ENCODE measurements around the gene IER3.

IER3 gene

DNA sequence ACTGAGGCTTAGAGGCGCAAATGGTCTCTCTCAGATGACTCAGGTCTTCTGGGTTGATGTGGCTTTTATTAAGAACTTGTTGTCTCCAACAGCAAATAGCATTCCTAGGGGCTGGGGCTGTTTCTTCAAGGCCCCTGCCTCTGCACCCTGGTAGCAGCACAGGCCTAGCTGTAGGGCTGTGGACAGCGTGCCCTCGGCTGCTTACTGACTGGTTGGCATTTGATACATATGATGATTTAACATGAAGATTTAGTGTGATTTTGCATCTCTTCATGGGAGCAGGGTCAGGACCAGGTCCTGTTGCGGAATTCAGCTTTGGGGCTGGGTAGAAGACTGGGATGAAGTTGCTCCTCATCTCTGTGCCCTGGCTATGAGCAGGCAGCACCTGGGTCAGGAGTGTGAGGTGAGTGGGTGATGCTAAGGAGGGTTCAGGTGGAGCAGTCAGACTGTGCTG lies 24.3 kb upstream of the IER3 start:
- TF ChIP-seq, protein P1, sequence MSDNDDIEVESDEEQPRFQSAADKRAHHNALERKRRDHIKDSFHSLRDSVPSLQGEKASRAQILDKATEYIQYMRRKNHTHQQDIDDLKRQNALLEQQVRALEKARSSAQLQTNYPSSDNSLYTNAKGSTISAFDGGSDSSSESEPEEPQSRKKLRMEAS (IDR thresholded peaks at IDR 0.05) = no peak
- no peak for TF ChIP-seq TCF12 (IDR thresholded peaks at IDR 0.05; ENCODE audit: low read depth)
- TF ChIP-seq ZBTB7A (IDR thresholded peaks at IDR 0.05; ENCODE audit: low read depth) = no peak

DNA sequence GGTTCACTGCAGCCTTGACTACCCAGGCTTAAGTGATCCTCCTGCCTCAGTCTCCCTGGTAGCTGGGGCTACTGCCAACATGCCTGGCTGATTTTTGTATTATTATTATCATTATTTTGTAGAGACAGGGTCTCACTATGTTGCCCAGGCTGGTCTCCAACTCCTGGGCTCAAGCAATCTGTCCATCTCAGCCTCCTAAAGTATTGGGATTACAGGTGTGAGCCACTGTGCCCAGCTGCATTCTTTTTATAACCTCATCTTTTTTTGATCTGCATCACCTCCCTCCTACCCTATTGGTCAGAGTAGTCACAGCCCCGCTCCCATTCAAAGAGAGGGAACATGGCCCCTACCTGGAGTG lies 23.6 kb upstream of the IER3 start:
- TF ChIP-seq TEAD4 (IDR thresholded peaks at IDR 0.05) (no peak), CREB1 (IDR thresholded peaks at IDR 0.05; ENCODE audit: low read depth) (no peak), TAF1 (IDR thresholded peaks at IDR 0.05; ENCODE audit: low read depth) (no peak), EP300 (IDR thresholded peaks at IDR 0.05; ENCODE audit: borderline replicate concordance) (no peak), YY1 (IDR thresholded peaks at IDR 0.05; ENCODE audit: low read depth) (no peak), ZBTB7A (IDR thresholded peaks at IDR 0.05; ENCODE audit: low read depth) (no peak), RAD21 (IDR thresholded peaks at IDR 0.05; ENCODE audit: low read depth) (no peak), EGR1 (IDR thresholded peaks at IDR 0.05) (no peak)
- TF ChIP-seq, protein P1 (IDR thresholded peaks at IDR 0.05) = no peak

DNA sequence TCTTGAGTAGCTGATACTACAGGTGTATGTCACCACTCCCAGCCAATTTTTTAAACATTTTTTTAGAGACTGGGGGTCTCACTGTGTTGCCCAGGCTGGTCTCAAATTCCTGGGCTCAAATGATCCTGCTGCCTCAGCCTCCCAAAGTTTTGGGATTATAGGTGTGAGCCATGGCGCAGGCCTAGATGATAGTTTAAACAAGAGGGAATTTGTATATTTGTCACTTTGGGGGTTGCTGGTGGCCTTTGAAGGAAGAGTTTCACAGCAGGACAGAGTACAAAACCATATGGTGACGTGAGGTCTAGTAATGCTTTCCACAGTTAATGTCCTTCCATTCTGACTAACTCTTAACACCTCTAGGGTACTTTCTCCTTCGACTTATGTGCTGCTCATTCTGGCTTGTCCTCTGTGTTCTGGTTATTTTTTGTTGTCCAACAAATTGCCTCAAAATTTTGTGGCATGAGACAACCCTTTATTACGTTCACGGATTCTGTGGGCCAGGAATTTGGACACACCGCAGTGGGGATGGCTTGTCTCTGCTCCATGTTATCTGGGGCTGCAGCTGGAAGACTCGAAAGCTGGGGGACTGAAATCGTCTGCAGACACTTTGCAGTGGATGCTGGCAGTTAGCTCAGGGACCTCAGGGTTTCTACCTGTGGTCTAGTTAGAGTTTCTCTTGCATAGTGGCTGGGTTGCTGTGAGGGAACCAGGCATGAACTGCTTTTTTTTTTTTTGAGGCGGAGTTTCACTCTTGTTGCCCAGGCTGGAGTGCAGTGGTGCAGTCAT lies 23.0 kb upstream of the IER3 start:
- TF ChIP-seq, protein P2, sequence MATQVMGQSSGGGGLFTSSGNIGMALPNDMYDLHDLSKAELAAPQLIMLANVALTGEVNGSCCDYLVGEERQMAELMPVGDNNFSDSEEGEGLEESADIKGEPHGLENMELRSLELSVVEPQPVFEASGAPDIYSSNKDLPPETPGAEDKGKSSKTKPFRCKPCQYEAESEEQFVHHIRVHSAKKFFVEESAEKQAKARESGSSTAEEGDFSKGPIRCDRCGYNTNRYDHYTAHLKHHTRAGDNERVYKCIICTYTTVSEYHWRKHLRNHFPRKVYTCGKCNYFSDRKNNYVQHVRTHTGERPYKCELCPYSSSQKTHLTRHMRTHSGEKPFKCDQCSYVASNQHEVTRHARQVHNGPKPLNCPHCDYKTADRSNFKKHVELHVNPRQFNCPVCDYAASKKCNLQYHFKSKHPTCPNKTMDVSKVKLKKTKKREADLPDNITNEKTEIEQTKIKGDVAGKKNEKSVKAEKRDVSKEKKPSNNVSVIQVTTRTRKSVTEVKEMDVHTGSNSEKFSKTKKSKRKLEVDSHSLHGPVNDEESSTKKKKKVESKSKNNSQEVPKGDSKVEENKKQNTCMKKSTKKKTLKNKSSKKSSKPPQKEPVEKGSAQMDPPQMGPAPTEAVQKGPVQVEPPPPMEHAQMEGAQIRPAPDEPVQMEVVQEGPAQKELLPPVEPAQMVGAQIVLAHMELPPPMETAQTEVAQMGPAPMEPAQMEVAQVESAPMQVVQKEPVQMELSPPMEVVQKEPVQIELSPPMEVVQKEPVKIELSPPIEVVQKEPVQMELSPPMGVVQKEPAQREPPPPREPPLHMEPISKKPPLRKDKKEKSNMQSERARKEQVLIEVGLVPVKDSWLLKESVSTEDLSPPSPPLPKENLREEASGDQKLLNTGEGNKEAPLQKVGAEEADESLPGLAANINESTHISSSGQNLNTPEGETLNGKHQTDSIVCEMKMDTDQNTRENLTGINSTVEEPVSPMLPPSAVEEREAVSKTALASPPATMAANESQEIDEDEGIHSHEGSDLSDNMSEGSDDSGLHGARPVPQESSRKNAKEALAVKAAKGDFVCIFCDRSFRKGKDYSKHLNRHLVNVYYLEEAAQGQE (IDR thresholded peaks at IDR 0.05; ENCODE audit: low read depth) = no peak
- TF ChIP-seq, protein P1 (IDR thresholded peaks at IDR 0.05) = no peak
- TF ChIP-seq NFIC (IDR thresholded peaks at IDR 0.05) (no peak), YY1 (IDR thresholded peaks at IDR 0.05; ENCODE audit: low read depth) (no peak), CEBPB (IDR thresholded peaks at IDR 0.05) (no peak), TEAD4 (IDR thresholded peaks at IDR 0.05) (no peak), EGR1 (IDR thresholded peaks at IDR 0.05) (no peak)

DNA sequence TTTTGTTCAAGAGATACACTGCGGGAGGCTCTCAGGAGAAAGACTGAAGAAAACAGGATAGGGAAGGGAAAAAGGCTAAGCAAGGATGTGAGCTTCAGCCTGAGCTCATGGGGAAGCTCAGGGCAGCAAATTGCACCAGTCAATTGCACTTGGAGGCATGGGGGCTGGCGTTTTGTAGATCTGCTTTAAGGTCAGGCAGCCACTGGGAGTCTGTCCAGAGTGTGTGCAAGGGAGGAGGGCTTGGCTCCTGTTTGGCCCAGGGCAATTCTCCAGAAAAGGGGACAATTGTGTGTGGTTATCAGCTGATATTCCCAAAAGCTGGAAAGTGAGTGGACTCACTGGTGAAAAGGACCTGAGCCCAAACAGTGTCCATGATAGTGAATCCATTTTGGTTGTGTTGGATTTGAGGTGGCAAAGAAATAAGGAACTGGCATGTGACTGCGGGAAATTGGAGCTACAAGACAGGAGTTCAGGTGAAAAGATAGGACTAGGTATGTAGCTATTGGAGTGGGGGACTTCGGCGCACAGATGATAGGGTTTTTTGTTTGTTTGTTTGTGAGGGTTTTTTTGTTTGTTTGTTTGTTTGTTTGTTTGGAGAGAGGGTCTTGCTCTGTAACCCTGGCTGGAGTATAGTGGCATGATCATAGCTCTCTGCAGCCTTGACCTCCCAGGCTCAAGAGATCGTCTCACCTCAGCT lies 22.3 kb upstream of the IER3 start:
- no peak for TF ChIP-seq ZBTB7A (IDR thresholded peaks at IDR 0.05; ENCODE audit: low read depth)
- TF ChIP-seq, protein P1 (IDR thresholded peaks at IDR 0.05) = no peak
- no peak for TF ChIP-seq NFIC (IDR thresholded peaks at IDR 0.05)
- TF ChIP-seq, protein P3, sequence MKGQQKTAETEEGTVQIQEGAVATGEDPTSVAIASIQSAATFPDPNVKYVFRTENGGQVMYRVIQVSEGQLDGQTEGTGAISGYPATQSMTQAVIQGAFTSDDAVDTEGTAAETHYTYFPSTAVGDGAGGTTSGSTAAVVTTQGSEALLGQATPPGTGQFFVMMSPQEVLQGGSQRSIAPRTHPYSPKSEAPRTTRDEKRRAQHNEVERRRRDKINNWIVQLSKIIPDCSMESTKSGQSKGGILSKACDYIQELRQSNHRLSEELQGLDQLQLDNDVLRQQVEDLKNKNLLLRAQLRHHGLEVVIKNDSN (IDR thresholded peaks at IDR 0.05) = no peak
- TF ChIP-seq EGR1 (IDR thresholded peaks at IDR 0.05) = no peak
- no peak for TF ChIP-seq TAF1 (IDR thresholded peaks at IDR 0.05; ENCODE audit: low read depth)
- TF ChIP-seq EP300 (IDR thresholded peaks at IDR 0.05; ENCODE audit: borderline replicate concordance) = no peak
- no peak for TF ChIP-seq CEBPB (IDR thresholded peaks at IDR 0.05)
- TF ChIP-seq RAD21 (IDR thresholded peaks at IDR 0.05; ENCODE audit: low read depth) = no peak
- TF ChIP-seq TCF12 (IDR thresholded peaks at IDR 0.05; ENCODE audit: low read depth) = no peak
- TF ChIP-seq TEAD4 (IDR thresholded peaks at IDR 0.05) = no peak
- TF ChIP-seq YY1 (IDR thresholded peaks at IDR 0.05; ENCODE audit: low read depth) = no peak
- TF ChIP-seq FOXM1 (IDR thresholded peaks at IDR 0.05; ENCODE audit: borderline replicate concordance, low read depth) = no peak
- TF ChIP-seq, protein P2 (IDR thresholded peaks at IDR 0.05; ENCODE audit: low read depth) = no peak
- TF ChIP-seq CREB1 (IDR thresholded peaks at IDR 0.05; ENCODE audit: low read depth) = no peak

DNA sequence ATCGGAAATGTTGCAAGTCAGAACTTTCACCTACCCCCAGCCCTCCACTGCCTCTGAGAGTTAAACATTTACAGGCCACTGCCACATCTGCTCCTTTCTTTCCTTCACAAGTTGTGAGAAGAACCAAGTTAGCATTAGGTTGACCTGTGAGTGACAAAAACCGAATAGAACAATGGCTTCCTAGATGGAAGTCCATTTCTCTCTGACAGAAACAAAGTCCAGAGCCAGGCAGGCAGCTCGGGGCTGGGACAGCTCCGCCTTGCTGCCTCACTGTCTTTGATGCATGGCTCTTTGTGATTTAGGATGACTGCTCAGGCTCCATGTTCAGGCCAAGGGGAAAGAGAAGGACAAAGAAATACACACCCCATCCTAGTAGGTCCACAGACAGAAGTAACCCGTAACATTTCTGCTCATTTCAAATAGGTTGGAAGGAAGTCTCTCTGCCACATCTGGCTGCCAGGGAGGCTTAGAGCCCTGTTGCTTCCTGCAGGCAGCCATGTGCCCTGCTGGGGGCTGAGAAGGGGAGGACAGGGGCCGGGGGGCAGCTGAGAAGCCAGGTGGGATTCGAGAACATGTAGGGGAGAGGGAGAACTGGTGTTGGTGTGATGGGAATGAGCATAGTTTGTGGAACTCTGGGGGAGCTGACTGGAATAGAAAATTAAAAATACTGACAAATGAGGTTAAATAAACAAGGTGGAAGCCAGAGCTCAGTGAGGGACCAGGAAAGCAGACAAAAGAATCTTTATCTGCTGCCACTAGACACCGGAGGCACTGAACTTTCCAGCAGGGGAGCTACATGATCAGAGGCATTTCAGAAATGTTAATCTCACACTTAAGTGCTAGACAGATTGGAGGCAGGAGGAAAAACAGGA lies 19.5 kb upstream of the IER3 start:
- peak; percentile 99 for TF ChIP-seq FOXM1 (IDR thresholded peaks at IDR 0.05; ENCODE audit: borderline replicate concordance, low read depth)
- peak; percentile 99 for TF ChIP-seq TEAD4 (IDR thresholded peaks at IDR 0.05)
- TF ChIP-seq YY1 (IDR thresholded peaks at IDR 0.05; ENCODE audit: low read depth) = peak; percentile 38; the same call in 1 of the 2 replicates
- no peak for TF ChIP-seq EGR1 (IDR thresholded peaks at IDR 0.05)
- TF ChIP-seq ZBTB7A (IDR thresholded peaks at IDR 0.05; ENCODE audit: low read depth) = peak; percentile 81; the same call in 1 of the 2 replicates
- TF ChIP-seq RAD21 (IDR thresholded peaks at IDR 0.05; ENCODE audit: low read depth) = peak; percentile 32
- TF ChIP-seq, protein P1 (IDR thresholded peaks at IDR 0.05) = peak; percentile 53; the same call in 1 of the 2 replicates
- peak; percentile 74; the same call in 1 of the 2 replicates for TF ChIP-seq CEBPB (IDR thresholded peaks at IDR 0.05)
- TF ChIP-seq CREB1 (IDR thresholded peaks at IDR 0.05; ENCODE audit: low read depth) = no peak
- TF ChIP-seq, protein P3 (IDR thresholded peaks at IDR 0.05) = peak; percentile 19; the same call in 1 of the 2 replicates
- TF ChIP-seq TCF12 (IDR thresholded peaks at IDR 0.05; ENCODE audit: low read depth) = peak; percentile 99
- TF ChIP-seq TAF1 (IDR thresholded peaks at IDR 0.05; ENCODE audit: low read depth) = 0 out of 2 replicates have a peak, but pooled peaks have one; percentile 32
- TF ChIP-seq NFIC (IDR thresholded peaks at IDR 0.05) = peak; percentile 96
- peak; percentile 99 for TF ChIP-seq EP300 (IDR thresholded peaks at IDR 0.05; ENCODE audit: borderline replicate concordance)
- TF ChIP-seq, protein P2 (IDR thresholded peaks at IDR 0.05; ENCODE audit: low read depth) = no peak

All from Ishikawa (cell line).